22Rv1 (cell line): ENCODE data around the gene SLC29A2.
A peak's percentile ranks its signal among the peaks of the same experiment; 100 is the strongest.

Experiments used
- H3K27ac ChIP-seq: fragments of 450-650 bp; 2 replicates; pipeline ENCODE4 v1.5.1; 2017
- CTCF ChIP-seq: fragments of 450-650 bp; IDR thresholded peaks from 2 replicates; pipeline ENCODE4 v1.5.1; 2017; ENCODE audit warnings: mild to moderate bottlenecking
- ZFX ChIP-seq: fragments of 450-650 bp; IDR thresholded peaks from 2 replicates; pipeline ENCODE4 v1.6.1; 2017; ENCODE audit warnings: antibody characterized with exemption, borderline replicate concordance

The SLC29A2 gene

GRCh38 chr11:66336234-66337102 lies 35.1 kb downstream of the SLC29A2 start, which contains the start of gene RIN1:
RIN1 (minus strand) TSS chr11:66336434; CDS start chr11:66336402, 32 bp downstream.
- peak within 1 kb of the TSS; percentile 35 for H3K27ac ChIP-seq
- TF ChIP-seq CTCF, result peak; percentile 58
- TF ChIP-seq ZFX, result no peak

DNA sequence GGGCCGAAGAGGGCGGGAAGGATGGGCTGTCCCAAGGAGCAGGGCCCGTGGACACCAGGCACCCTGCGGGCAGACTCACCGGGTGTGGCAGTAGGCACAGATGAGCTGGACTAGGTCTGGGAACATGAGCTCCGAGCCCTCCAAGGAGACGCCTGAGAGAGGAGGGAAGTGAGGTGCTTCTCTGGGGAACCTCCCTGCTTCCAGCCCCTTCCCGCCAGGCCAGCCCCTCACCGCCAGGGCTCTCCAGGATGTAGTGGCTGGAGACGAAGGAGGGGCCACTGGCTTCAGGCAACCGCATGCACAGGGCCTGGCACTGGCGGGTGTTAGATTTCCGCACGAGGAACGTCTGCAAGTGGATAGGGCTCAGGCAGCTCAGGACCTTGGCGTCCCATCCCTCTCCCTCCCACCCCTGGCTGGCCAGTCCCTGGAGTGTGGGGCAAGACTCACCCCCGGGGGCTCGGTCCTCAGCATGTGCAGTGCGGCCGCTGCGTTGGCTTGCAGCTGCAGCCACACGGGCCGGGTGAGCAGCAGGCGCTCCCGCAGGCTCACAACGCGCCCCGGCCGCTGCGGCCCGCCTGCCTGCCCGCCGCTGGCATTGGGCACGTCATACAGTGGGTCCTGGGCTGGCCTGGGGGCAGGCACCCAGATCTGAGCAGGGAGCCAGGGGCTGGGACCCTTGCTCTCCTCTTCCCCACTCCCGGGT lies 35.9 kb downstream of the SLC29A2 start:
- peak overlapping the region; percentile 35 for H3K27ac ChIP-seq
- no peak for TF ChIP-seq CTCF
- no peak for TF ChIP-seq ZFX

DNA sequence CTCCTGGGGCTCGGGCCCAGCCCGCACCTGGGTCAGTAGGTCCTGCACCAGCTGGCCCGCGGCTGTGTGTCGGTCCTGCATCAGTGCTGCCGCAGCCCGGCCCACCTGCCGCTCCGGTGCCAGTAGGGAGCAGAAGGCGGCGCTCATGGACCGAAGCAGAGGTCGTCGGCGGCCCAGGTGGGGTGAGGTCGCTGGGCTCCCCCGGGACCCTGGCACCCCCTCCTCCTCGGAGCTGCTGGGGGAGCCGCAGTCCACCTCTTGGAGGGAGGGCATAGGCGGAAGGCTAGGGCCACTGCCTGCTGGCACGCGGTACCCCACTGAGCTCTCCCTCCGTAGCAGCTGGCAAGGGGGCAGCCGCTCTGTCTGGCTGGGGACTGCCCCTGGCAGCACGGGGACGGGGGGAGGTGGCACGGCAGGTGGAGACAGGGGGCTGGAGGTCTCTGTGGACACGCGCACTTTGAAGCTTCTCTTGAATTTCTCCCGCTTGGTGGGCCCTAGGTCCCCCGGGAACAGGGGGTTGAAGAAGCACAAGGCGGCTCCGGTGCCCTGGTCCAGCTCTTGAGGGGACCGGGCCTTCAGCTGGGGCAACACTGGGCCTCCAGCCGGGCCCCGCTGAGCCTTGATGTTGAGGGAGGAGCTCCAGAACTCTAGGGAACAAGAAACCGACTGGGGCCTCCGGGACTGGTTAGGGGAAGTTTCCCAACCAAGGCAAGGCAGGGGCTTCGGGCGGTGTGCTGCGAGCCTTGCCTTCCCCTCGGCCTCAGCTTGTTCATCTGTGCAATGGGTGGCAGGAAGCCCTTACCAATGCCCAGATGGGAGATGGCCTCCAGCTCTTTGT lies 36.7 kb downstream of the SLC29A2 start:
- no peak overlapping the region for H3K27ac ChIP-seq
- TF ChIP-seq ZFX (no peak), CTCF (no peak)

GRCh38 chr11:66333896-66334604 lies 37.5 kb downstream of the SLC29A2 start:
- H3K27ac ChIP-seq, result no peak overlapping the region
- TF ChIP-seq ZFX (no peak), CTCF (no peak)

GRCh38 chr11:66333220-66333877 lies 38.2 kb downstream of the SLC29A2 start:
- TF ChIP-seq ZFX, result no peak
- TF ChIP-seq CTCF, result no peak
- no peak overlapping the region for H3K27ac ChIP-seq

- no peak overlapping the region for H3K27ac ChIP-seq
- TF ChIP-seq CTCF (no peak), ZFX (no peak)
Observed at GRCh38 chr11:66332371-66333219, 39.0 kb downstream of the SLC29A2 start.
